K562 (cell line): ENCODE results near the gene KPNA1. TPM values are rescaled to one million over a fixed set of nuclear protein-coding genes. Genes with fewer than 3 reads are reported as not detected.
A peak's percentile ranks its signal among the peaks of the same experiment; 100 is the strongest.

Source experiments
- ATF1 ChIP-seq, 2 experiments: fragments of 450-650 bp in 1 of 2; IDR thresholded peaks; 2 replicates each; pipeline ENCODE4 v1.6.1; 2016; ENCODE audit warnings: missing compliant biosample characterization in 1 of 2, missing genetic modification characterization in 1 of 2
- ATF7 ChIP-seq: fragments of 450-650 bp; IDR thresholded peaks from 2 replicates; pipeline ENCODE4 v1.7.1; 2014; ENCODE audit warnings: mild to moderate bottlenecking, moderate library complexity
- BCOR ChIP-seq: fragments of 450-650 bp; IDR thresholded peaks from 2 replicates; pipeline ENCODE4 v1.6.1; 2016
- COPS2 ChIP-seq: fragments of 450-650 bp; conservative IDR thresholded peaks from 2 replicates; pipeline ENCODE4 v1.6.1; 2016; ENCODE audit warnings: mild to moderate bottlenecking, moderate library complexity
- E2F5 ChIP-seq: sonication (generic); formaldehyde crosslinking; IDR thresholded peaks from 2 replicates; pipeline ENCODE4 v1.8.0; 2022; ENCODE audit warnings: mild to moderate bottlenecking, missing genetic modification reagents
- E2F6 ChIP-seq, 2 experiments: IDR thresholded peaks; 2 replicates each; pipeline ENCODE4 v1.6.1; 2011; ENCODE audit warnings: borderline replicate concordance in 1 of 2, control low read depth in 1 of 2, low read depth in 1 of 2, low read length in 1 of 2, mild to moderate bottlenecking in 1 of 2, mixed read lengths in 1 of 2, moderate library complexity in 1 of 2; ENCODE audit not compliant: insufficient read depth in 1 of 2, insufficient read length in 1 of 2, poor library complexity in 1 of 2, severe bottlenecking in 1 of 2; ENCODE audit errors: extremely low read depth in 1 of 2
- HMG20A ChIP-seq: fragments of 450-650 bp; formaldehyde crosslinking; conservative IDR thresholded peaks from 2 replicates; pipeline ENCODE4 v1.4.0; 2020; ENCODE audit warnings: mild to moderate bottlenecking, mixed read lengths
- ID3 ChIP-seq, 2 experiments: fragments of 250-450 bp in 1 of 2; fragments of 450-650 bp in 1 of 2; sonication (Bioruptor Pico) in 1 of 2; IDR thresholded peaks; 2 replicates each; pipeline versions ENCODE4 v1.6.1 to v1.8.0; 2016 to 2021; ENCODE audit warnings: mild to moderate bottlenecking in 2 of 2, moderate library complexity in 2 of 2, missing compliant biosample characterization in 1 of 2, missing genetic modification characterization in 1 of 2
- KLF13 ChIP-seq: fragments of 450-650 bp; IDR thresholded peaks from 2 replicates; pipeline ENCODE4 v1.6.1; 2016; ENCODE audit warnings: missing genetic modification characterization, low read depth, mild to moderate bottlenecking, missing compliant biosample characterization, moderate library complexity, borderline replicate concordance
- L3MBTL2 ChIP-seq: fragments of 450-650 bp; IDR thresholded peaks from 2 replicates; pipeline ENCODE4 v1.6.1; 2016; ENCODE audit warnings: mild to moderate bottlenecking, moderate library complexity
- NEUROD1 ChIP-seq: fragments of 150-350 bp; IDR thresholded peaks from 2 replicates; pipeline ENCODE4 v1.6.1; 2014; ENCODE audit warnings: borderline replicate concordance, low read length, low read depth; ENCODE audit not compliant: partially characterized antibody
- NFE2 ChIP-seq: IDR thresholded peaks from 2 replicates; pipeline ENCODE4 v1.6.1; 2014; ENCODE audit warnings: antibody characterized with exemption, low read depth
- POU5F1 ChIP-seq: fragments of 150-350 bp; IDR thresholded peaks from 2 replicates; pipeline ENCODE4 v1.6.1; 2014; ENCODE audit warnings: borderline replicate concordance, low read length, low read depth, mild to moderate bottlenecking; ENCODE audit not compliant: partially characterized antibody
- RBM25 ChIP-seq: fragments of 200-400 bp; formaldehyde crosslinking; IDR thresholded peaks from 2 replicates; pipeline ENCODE4 v1.6.1; 2018; ENCODE audit warnings: low read length, low read depth, moderate library complexity; ENCODE audit not compliant: severe bottlenecking
- TEAD4 ChIP-seq, 2 experiments: sonication (generic) in 1 of 2; formaldehyde crosslinking in 1 of 2; IDR thresholded peaks; 2 replicates each; pipeline versions ENCODE4 v1.6.1 to v1.8.0; 2012 to 2022; ENCODE audit warnings: borderline replicate concordance in 1 of 2, inconsistent platforms in 1 of 2, low read length in 1 of 2, mild to moderate bottlenecking in 1 of 2, missing genetic modification reagents in 1 of 2
- ZNF316 ChIP-seq: fragments of 450-650 bp; IDR thresholded peaks from 2 replicates; pipeline ENCODE4 v1.6.1; 2016
- ZNF408 ChIP-seq: fragments of 250-450 bp; sonication (Bioruptor Pico); IDR thresholded peaks from 2 replicates; pipeline ENCODE4 v1.4.0; 2020; ENCODE audit warnings: low read depth, mild to moderate bottlenecking, moderate library complexity
- ZNF551 ChIP-seq: fragments of 250-450 bp; sonication (Bioruptor Pico); IDR thresholded peaks from 2 replicates; pipeline ENCODE4 v1.5.0; 2021; ENCODE audit warnings: mild to moderate bottlenecking, moderate library complexity
- ZNF76 ChIP-seq: fragments of 250-450 bp; sonication (Bioruptor Pico); IDR thresholded peaks from 2 replicates; pipeline ENCODE4 v1.4.0; 2020; ENCODE audit warnings: mild to moderate bottlenecking, moderate library complexity, borderline replicate concordance
- polyA plus RNA-seq, 8 experiments: library from polyadenylated mRNA; depleted of rRNA in 4 of 8; stranded (reverse) in 5 of 8; unstranded in 3 of 8; fragments of >200 nt; fragmentation: Nextera tagmentation in 2 of 8; fragmentation: Illumina TruSeq in 1 of 8; extraction: Ambion mirVana in 2 of 8; extraction: Trizol in 1 of 8; gene quantifications; 2 replicates each; pipeline versions ENCODE4 v1.2.1 to v1.2.3, GENCODE V29; 2011 to 2014; ENCODE audit warnings: inconsistent platforms in 1 of 8, missing spikeins in 1 of 8
- total RNA-seq, 7 experiments: library from RNA; depleted of rRNA in 6 of 7; stranded (reverse); fragments of >200 nt in 6 of 7; fragmentation: Illumina TruSeq in 2 of 7; extraction: Trizol in 2 of 7; gene quantifications; 2 replicates each; pipeline versions ENCODE4 v1.2.1 to v1.2.3, GENCODE V29; 2011 to 2021; ENCODE audit warnings: low replicate concordance in 1 of 7
- TF ChIP-seq, protein P1 (sequence below): fragments of 450-650 bp; formaldehyde crosslinking; IDR thresholded peaks from 2 replicates; pipeline ENCODE4 v1.4.0; 2022; ENCODE audit warnings: missing genetic modification characterization
- TF ChIP-seq, protein P2 (sequence below): fragments of 450-650 bp; IDR thresholded peaks from 2 replicates; pipeline ENCODE4 v1.6.1; 2018; ENCODE audit warnings: mild to moderate bottlenecking, low read depth; ENCODE audit not compliant: partially characterized antibody

Gene KPNA1
- total and polyA plus RNA-seq, 9 of the 15 experiments (the other 6 are each of a cell fraction or from before 2014, with no cell fraction given): 9.3 to 53.8 (median 33.5) TPM

DNA sequence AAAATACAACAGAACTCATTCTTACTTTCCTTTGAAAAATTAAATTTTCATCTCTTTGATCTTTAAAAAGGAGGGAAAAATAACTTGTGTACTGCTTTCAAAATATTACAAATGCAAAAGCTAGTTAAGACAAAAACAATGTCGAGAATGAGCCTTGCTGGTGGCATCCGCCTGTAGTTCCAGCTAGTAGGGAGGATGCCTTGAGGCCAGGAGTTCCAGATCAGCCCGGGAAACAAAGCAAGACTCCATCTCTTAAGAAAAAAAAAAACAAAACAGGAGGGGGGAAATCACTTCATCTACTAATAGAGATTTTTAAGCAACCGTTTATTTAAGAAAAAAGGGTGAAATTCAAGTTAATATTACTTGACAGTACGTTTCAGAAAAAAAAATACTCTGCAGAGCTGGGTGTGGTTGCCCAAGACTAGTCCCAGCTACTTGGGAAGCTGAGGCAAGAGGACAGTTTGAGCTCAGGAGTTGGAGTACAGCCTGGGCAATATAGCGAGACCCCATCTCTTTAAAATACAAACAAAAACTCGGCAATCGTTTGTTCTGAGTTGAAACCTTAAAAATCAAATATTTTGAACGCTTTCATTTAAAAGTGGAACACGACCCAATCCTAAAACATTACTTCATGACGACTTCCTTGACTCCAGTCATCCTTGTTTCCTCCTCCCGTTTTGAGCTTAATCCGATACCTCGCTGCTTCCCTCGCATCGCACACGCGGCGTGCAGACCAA is 1.2 kb downstream of the KPNA1 start (continued):
- TF ChIP-seq POU5F1 (no peak), ZNF316 (no peak), ATF7 (no peak), ZNF408 (no peak), ZNF76 (CRISPR knock-in tag) (no peak), NFE2 (no peak), ATF1 (CRISPR knock-in tag; IDR thresholded peaks at IDR 0.05) (no peak), ATF1 (tag; IDR thresholded peaks at IDR 0.05) (no peak), TEAD4 (IDR thresholded peaks at IDR 0.05; ENCODE audit: low read length) (no peak), TEAD4 (CRISPR knock-in tag; IDR thresholded peaks at IDR 0.05; ENCODE audit: borderline replicate concordance) (no peak), NEUROD1 (no peak), HMG20A (no peak), COPS2 (no peak), L3MBTL2 (peak; percentile 26; the same call in 1 of the 2 replicates), BCOR (0 out of 2 replicates have a peak, but pooled peaks have one; percentile 24), ZNF551 (CRISPR knock-in tag) (no peak), ID3 (CRISPR knock-in tag; IDR thresholded peaks at IDR 0.05) (no peak), ID3 (tag; IDR thresholded peaks at IDR 0.05) (no peak), RBM25 (peak; percentile 86), KLF13 (tag) (0 out of 2 replicates have a peak, but pooled peaks have one; percentile 15), E2F5 (CRISPR knock-in tag) (no peak), E2F6 (IDR thresholded peaks at IDR 0.05; ENCODE audit: borderline replicate concordance in 1 of 2, extremely low read depth in 1 of 2, insufficient read depth in 1 of 2, insufficient read length in 1 of 2, low read depth in 1 of 2, low read length in 1 of 2, poor library complexity in 1 of 2, severe bottlenecking in 1 of 2) (peak; percentile 48 to 60)
- TF ChIP-seq, protein P1, sequence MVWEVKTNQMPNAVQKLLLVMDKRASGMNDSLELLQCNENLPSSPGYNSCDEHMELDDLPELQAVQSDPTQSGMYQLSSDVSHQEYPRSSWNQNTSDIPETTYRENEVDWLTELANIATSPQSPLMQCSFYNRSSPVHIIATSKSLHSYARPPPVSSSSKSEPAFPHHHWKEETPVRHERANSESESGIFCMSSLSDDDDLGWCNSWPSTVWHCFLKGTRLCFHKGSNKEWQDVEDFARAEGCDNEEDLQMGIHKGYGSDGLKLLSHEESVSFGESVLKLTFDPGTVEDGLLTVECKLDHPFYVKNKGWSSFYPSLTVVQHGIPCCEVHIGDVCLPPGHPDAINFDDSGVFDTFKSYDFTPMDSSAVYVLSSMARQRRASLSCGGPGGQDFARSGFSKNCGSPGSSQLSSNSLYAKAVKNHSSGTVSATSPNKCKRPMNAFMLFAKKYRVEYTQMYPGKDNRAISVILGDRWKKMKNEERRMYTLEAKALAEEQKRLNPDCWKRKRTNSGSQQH (CRISPR knock-in tag): no peak
- TF ChIP-seq, protein P2, sequence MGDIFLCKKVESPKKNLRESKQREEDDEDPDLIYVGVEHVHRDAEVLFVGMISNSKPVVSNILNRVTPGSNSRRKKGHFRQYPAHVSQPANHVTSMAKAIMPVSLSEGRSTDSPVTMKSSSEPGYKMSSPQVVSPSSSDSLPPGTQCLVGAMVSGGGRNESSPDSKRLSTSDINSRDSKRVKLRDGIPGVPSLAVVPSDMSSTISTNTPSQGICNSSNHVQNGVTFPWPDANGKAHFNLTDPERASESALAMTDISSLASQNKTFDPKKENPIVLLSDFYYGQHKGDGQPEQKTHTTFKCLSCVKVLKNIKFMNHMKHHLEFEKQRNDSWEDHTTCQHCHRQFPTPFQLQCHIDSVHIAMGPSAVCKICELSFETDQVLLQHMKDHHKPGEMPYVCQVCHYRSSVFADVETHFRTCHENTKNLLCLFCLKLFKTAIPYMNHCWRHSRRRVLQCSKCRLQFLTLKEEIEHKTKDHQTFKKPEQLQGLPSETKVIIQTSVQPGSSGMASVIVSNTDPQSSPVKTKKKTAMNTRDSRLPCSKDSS: no peak
